Vagina (tissue), 2 donors: ENCODE measurements around the gene DLG5.

Experiments used
- CTCF ChIP-seq, 3 experiments: fragments of 450-650 bp in 2 of 3; fragments of 200-600 bp in 1 of 3; sonication (generic) in 1 of 3; IDR thresholded peaks; one replicate each; pipeline ENCODE4 v1.5.1; 2017 to 2019; ENCODE audit warnings: antibody characterized with exemption in 3 of 3, mild to moderate bottlenecking in 2 of 3, moderate library complexity in 2 of 3
- POLR2A ChIP-seq, 2 donors: fragments of 450-650 bp; IDR thresholded peaks; one replicate each; pipeline ENCODE4 v1.6.1; 2017; ENCODE audit warnings: antibody characterized with exemption in 2 of 2, mild to moderate bottlenecking in 2 of 2, moderate library complexity in 2 of 2
- POLR2AphosphoS5 ChIP-seq, 2 donors: sonication (generic); formaldehyde crosslinking; IDR thresholded peaks; one replicate each; pipeline ENCODE4 v1.9.0; 2017; ENCODE audit warnings: antibody characterized with exemption in 2 of 2, mild to moderate bottlenecking in 2 of 2, low read depth in 1 of 2; ENCODE audit not compliant: insufficient read depth in 1 of 2

GRCh38 chr10:77907462-77907861 is 19.1 kb downstream of the DLG5 start:
- no peak for TF ChIP-seq POLR2A (IDR thresholded peaks at IDR 0.05)
- TF ChIP-seq CTCF (IDR thresholded peaks at IDR 0.05) = no peak
- TF ChIP-seq POLR2AphosphoS5 (IDR thresholded peaks at IDR 0.05; ENCODE audit: insufficient read depth in 1 of 2, low read depth in 1 of 2) = no peak
